ENCODE results near the gene RIMKLB. TPM values are rescaled to one million over a fixed set of nuclear protein-coding genes. Genes with fewer than 3 reads are reported as not detected.

Gene RIMKLB
- total and polyA plus RNA-seq, 9 donors = 32.3 to 118 (median 42.6) TPM

GRCh38 chr12:8832500-8832899 lies 134.7 kb downstream of the RIMKLB start:
- no peak for TF ChIP-seq POLR2A (IDR thresholded peaks at IDR 0.05)
- no peak for TF ChIP-seq CTCF (IDR thresholded peaks at IDR 0.05)
- no peak for TF ChIP-seq EP300 (IDR thresholded peaks at IDR 0.05)
- no peak for DNase-seq
- no peaks in the 10 kb centered on the region for H3K27me3 ChIP-seq
- WGBS, 3 donors = 79 to 88% (median 79%) methylated on average over 6 of the region's 6 CpGs
- no peaks in the 10 kb centered on the region for H3K9me3 ChIP-seq
- H3K27ac ChIP-seq = no peak overlapping the region
- no peaks in the 10 kb centered on the region for H3K4me1 ChIP-seq (ENCODE audit: insufficient read depth)
- intact Hi-C loops (cut with DNase I) = no loop called here
- no peaks in the 10 kb centered on the region for H3K36me3 ChIP-seq
- no peak overlapping the region for H3K4me3 ChIP-seq

Other genes starting within 250 kb of the RIMKLB start
- gene CLEC6A, start 242.0 kb upstream of the RIMKLB start, total RNA-seq = under 1 TPM in 1 of 7 donors, not detected in 6; 0.23 TPM
- gene CLEC6A, start 242.0 kb upstream of the RIMKLB start, polyA plus RNA-seq = not detected
- under 1 TPM in 2 of 7 donors, not detected in 5; 0.15 to 0.35 TPM for gene CLEC4D, start 184.5 kb upstream of the RIMKLB start, total RNA-seq
- gene CLEC4D, start 184.5 kb upstream of the RIMKLB start, polyA plus RNA-seq = under 1 TPM in 1 of 2 donors, not detected in 1; 0.05 TPM
- gene CLEC4E, start 157.1 kb upstream of the RIMKLB start, total RNA-seq = 1 to 10 TPM in 3 of 7 donors, under 1 TPM in 3, not detected in 1; 0.35 to 2.8 (median 1.2) TPM
- gene CLEC4E, start 157.1 kb upstream of the RIMKLB start, polyA plus RNA-seq = 1 to 10 TPM in 1 of 2 donors, under 1 TPM in 1; 0.40 to 1.1 TPM
- gene AICDA, start 85.1 kb upstream of the RIMKLB start, total RNA-seq = not detected
- gene AICDA, start 85.1 kb upstream of the RIMKLB start, polyA plus RNA-seq = not detected
- 1 to 10 TPM in 2 of 7 donors, under 1 TPM in 3, not detected in 2; 0.35 to 7.5 (median 0.72) TPM for gene MFAP5, start 35.2 kb upstream of the RIMKLB start, total RNA-seq
- 100 to 1,000 TPM in 1 of 2 donors, under 1 TPM in 1; 0.46 to 106 TPM for gene MFAP5, start 35.2 kb upstream of the RIMKLB start, polyA plus RNA-seq
- gene A2ML1, start 124.6 kb downstream of the RIMKLB start, total RNA-seq = under 1 TPM in 6 of 7 donors, not detected in 1; 0.07 to 0.80 (median 0.39) TPM
- gene A2ML1, start 124.6 kb downstream of the RIMKLB start, polyA plus RNA-seq = under 1 TPM; 0.17 to 0.22 TPM
- 10 to 100 TPM; 48.3 to 66.6 (median 58.9) TPM for gene PHC1, start 216.5 kb downstream of the RIMKLB start, total RNA-seq
- gene PHC1, start 216.5 kb downstream of the RIMKLB start, polyA plus RNA-seq = 10 to 100 TPM; 35.0 to 36.2 TPM